ENCODE measurements around the gene SGCD. TPM values are rescaled to one million over a fixed set of nuclear protein-coding genes. Genes with fewer than 3 reads are reported as not detected.

SGCD gene
- total and polyA plus RNA-seq, 2 experiments from 2014 or later = 69.7 to 71.2 TPM

DNA sequence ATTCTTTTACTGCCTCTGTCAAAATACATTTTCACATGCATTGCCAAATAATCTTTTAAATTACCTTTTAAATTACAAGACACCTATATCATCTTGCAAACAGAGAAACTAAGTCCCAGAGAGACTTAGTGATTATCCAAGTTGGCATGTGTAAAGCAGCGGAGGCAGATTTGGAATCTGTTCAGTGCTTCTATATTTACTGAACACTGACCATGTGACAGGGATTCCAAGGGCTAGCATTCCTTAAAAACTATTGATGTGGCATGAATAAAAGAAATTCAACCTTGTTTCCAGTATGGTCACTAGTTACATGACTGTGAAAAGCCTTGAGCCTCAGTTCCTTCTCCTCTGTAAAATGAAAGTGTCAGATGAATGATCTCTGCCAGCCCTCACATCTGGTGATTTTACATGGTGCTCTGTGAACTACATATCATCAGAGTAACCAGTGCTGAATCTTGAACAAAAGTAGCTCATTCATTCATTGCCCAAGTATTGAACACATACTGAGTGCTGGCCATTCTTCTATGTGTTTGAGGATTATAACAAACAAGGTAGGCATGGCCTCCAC lies 451.3 kb downstream of the SGCD start:
- H3K4me3 ChIP-seq = no peak overlapping the region
- H3K36me3 ChIP-seq (ENCODE audit: low read depth) = no peaks in the 10 kb centered on the region
- TF ChIP-seq EZH2phosphoT487 (IDR thresholded peaks at IDR 0.05; ENCODE audit: insufficient read depth, low read depth) (no peak), EZH2 (IDR thresholded peaks at IDR 0.05; ENCODE audit: insufficient read depth, poor library complexity, severe bottlenecking) (no peak)
- H3K79me2 ChIP-seq (ENCODE audit: insufficient read depth) = no peaks in the 10 kb centered on the region
- no peaks in the 10 kb centered on the region for H3F3A ChIP-seq (ENCODE audit: insufficient read depth)
- H3K27ac ChIP-seq = no peak overlapping the region
- H3K4me1 ChIP-seq (ENCODE audit: insufficient read depth) = no peaks in the 10 kb centered on the region
- DNase-seq = no peak
- in situ Hi-C loops (cut with MboI) = no loop called here
- H3K27me3 ChIP-seq (replicated peaks; ENCODE audit: insufficient read depth) = no peaks in the 10 kb centered on the region
- no peak overlapping the region for H2AFZ ChIP-seq
- no peaks in the 10 kb centered on the region for H3K9me2 ChIP-seq (ENCODE audit: insufficient read depth)
- H3K9ac ChIP-seq = no peak overlapping the region
- H4K20me1 ChIP-seq (ENCODE audit: insufficient read depth) = no peaks in the 10 kb centered on the region
- H3K9me3 ChIP-seq (ENCODE audit: low read depth) = no peaks in the 10 kb centered on the region
- 33 to 35% methylated on average over 1 of the region's 1 CpG for WGBS, 2 experiments (ENCODE audit: low coverage in 1 of 2, low lambda C conversion rate in 2 of 2, missing lambda C conversion rate in 2 of 2)
- no peak overlapping the region for H3K4me2 ChIP-seq (ENCODE audit: unreplicated experiment)

DNA sequence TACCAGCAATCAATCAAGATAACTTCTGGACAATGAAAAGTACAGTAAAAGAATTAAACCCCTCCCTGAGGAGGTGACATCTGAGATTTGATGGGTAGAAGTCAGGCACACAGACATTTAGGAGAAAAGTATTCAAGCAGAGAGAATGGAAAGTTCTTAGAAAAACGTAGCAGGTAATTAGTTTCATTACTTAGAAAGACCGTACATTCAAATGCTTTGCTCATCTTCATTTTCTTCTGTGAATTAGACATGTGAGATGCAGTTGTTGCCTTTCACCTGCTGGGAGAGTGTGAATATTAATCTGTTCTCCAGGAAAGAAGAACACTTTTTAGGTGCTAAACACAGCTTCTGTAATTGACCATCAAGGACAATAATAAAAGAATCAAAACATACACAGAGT lies 451.8 kb downstream of the SGCD start:
- no peak overlapping the region for H3K9ac ChIP-seq
- H3K4me3 ChIP-seq = no peak overlapping the region
- DNase-seq = no peak
- H3K27me3 ChIP-seq (replicated peaks; ENCODE audit: insufficient read depth) = no peaks in the 10 kb centered on the region
- in situ Hi-C loops (cut with MboI) = no loop called here
- no peak overlapping the region for H2AFZ ChIP-seq
- no peak overlapping the region for H3K27ac ChIP-seq
- H3K9me3 ChIP-seq (ENCODE audit: low read depth) = no peaks in the 10 kb centered on the region
- H3K4me1 ChIP-seq (ENCODE audit: insufficient read depth) = no peaks in the 10 kb centered on the region
- H3K9me2 ChIP-seq (ENCODE audit: insufficient read depth) = no peaks in the 10 kb centered on the region
- no peaks in the 10 kb centered on the region for H3K79me2 ChIP-seq (ENCODE audit: insufficient read depth)
- no peak for TF ChIP-seq EZH2 (IDR thresholded peaks at IDR 0.05; ENCODE audit: insufficient read depth, poor library complexity, severe bottlenecking)
- TF ChIP-seq EZH2phosphoT487 (IDR thresholded peaks at IDR 0.05; ENCODE audit: insufficient read depth, low read depth) = no peak
- H3F3A ChIP-seq (ENCODE audit: insufficient read depth) = no peaks in the 10 kb centered on the region
- no peaks in the 10 kb centered on the region for H3K36me3 ChIP-seq (ENCODE audit: low read depth)
- no peaks in the 10 kb centered on the region for H4K20me1 ChIP-seq (ENCODE audit: insufficient read depth)
- 52 to 63% methylated on average over 2 of the region's 2 CpGs for WGBS, 2 experiments (ENCODE audit: low coverage in 1 of 2, low lambda C conversion rate in 2 of 2, missing lambda C conversion rate in 2 of 2)
- no peak overlapping the region for H3K4me2 ChIP-seq (ENCODE audit: unreplicated experiment)

DNA sequence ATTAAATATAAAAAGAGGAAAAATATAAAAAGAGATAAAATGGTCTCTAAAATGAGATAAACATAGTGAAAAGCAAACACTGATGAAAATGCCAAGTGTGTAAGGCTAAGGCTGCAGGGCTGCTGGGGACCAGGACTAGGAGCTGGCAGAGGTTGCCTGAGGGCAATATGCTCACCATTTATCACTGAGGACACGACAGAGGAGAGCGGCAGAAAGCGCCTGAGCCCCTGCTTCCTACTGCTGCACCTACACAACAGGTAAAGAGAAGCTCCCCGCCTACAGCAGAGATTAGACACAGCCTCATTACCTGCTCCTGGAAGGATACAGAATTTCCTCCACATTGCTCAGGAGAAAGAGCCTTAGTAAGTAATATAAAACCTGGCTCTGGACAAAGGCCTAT lies 452.5 kb downstream of the SGCD start:
- H3K27me3 ChIP-seq (replicated peaks; ENCODE audit: insufficient read depth) = no peaks in the 10 kb centered on the region
- no peak overlapping the region for H3K9ac ChIP-seq
- no peak overlapping the region for H2AFZ ChIP-seq
- no peaks in the 10 kb centered on the region for H3F3A ChIP-seq (ENCODE audit: insufficient read depth)
- H3K4me1 ChIP-seq (ENCODE audit: insufficient read depth) = no peaks in the 10 kb centered on the region
- H3K4me2 ChIP-seq (ENCODE audit: unreplicated experiment) = no peak overlapping the region
- no peaks in the 10 kb centered on the region for H3K79me2 ChIP-seq (ENCODE audit: insufficient read depth)
- H3K9me2 ChIP-seq (ENCODE audit: insufficient read depth) = no peaks in the 10 kb centered on the region
- no peaks in the 10 kb centered on the region for H4K20me1 ChIP-seq (ENCODE audit: insufficient read depth)
- DNase-seq = no peak
- TF ChIP-seq EZH2phosphoT487 (IDR thresholded peaks at IDR 0.05; ENCODE audit: insufficient read depth, low read depth) (no peak), EZH2 (IDR thresholded peaks at IDR 0.05; ENCODE audit: insufficient read depth, poor library complexity, severe bottlenecking) (no peak)
- H3K4me3 ChIP-seq = no peak overlapping the region
- H3K27ac ChIP-seq = no peak overlapping the region
- WGBS, 2 experiments (ENCODE audit: low coverage in 1 of 2, low lambda C conversion rate in 2 of 2, missing lambda C conversion rate in 2 of 2) = 70 to 82% methylated on average over 4 of the region's 4 CpGs
- no peaks in the 10 kb centered on the region for H3K36me3 ChIP-seq (ENCODE audit: low read depth)
- H3K9me3 ChIP-seq (ENCODE audit: low read depth) = no peaks in the 10 kb centered on the region
- in situ Hi-C loops (cut with MboI) = no loop called here

DNA sequence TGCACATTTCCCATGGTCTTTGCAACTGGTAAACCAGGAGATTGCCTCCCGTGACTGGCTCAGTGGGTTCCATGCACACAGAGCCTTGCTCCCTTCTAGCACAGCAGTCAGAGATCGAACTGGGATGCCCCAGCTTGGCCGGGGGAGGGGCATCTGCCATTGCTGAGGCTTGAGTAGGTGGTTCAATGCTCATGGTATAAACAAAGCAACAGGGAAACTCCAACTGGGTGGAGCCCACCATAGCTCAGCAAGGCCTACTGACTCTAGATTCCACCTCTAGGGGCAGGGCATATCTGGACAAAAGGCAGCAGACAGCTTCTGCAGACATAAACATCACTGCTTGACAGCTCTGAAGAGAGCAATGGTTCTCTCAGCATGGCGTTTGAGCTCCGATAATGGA lies 456.1 kb downstream of the SGCD start:
- WGBS, 2 experiments (ENCODE audit: low coverage in 1 of 2, low lambda C conversion rate in 2 of 2, missing lambda C conversion rate in 2 of 2) = 71 to 74% methylated on average over 5 of the region's 5 CpGs

DNA sequence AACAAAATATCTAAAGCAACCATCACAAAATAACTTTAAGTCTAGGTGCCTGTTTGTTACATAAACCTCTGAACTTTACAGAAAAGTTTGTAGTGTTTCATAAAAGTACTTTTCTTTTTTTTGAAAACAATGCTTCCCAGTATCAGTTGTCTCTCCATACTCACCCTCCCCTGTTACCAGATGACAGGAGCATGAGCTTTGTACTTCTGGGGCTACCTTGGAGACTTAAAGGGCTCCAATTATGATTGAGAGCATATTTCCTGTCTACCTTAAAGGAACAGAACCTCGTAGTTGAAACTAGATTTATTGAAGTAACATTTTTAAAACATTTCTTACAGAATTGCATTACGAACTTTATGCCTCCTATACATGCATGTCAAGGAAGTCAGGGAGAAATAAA lies 467.7 kb downstream of the SGCD start:
- H3K36me3 ChIP-seq (ENCODE audit: low read depth) = no peaks in the 10 kb centered on the region
- 10 to 13% methylated on average over 2 of the region's 2 CpGs for WGBS, 2 experiments (ENCODE audit: low coverage in 1 of 2, low lambda C conversion rate in 2 of 2, missing lambda C conversion rate in 2 of 2)
- H3K9me3 ChIP-seq (ENCODE audit: low read depth) = no peaks in the 10 kb centered on the region
- no peak overlapping the region for H3K4me3 ChIP-seq
- no peaks in the 10 kb centered on the region for H3K9me2 ChIP-seq (ENCODE audit: insufficient read depth)
- H3K79me2 ChIP-seq (ENCODE audit: insufficient read depth) = no peaks in the 10 kb centered on the region
- no peak overlapping the region for H2AFZ ChIP-seq
- no peaks in the 10 kb centered on the region for H3K4me1 ChIP-seq (ENCODE audit: insufficient read depth)
- no peaks in the 10 kb centered on the region for H4K20me1 ChIP-seq (ENCODE audit: insufficient read depth)
- H3K27me3 ChIP-seq (replicated peaks; ENCODE audit: insufficient read depth) = no peaks in the 10 kb centered on the region; the same call in 1 of the 2 replicates
- DNase-seq = no peak
- no peak overlapping the region for H3K4me2 ChIP-seq (ENCODE audit: unreplicated experiment)
- in situ Hi-C loops (cut with MboI) = no loop called here
- no peaks in the 10 kb centered on the region for H3F3A ChIP-seq (ENCODE audit: insufficient read depth)
- no peak overlapping the region for H3K27ac ChIP-seq
- TF ChIP-seq EZH2phosphoT487 (IDR thresholded peaks at IDR 0.05; ENCODE audit: insufficient read depth, low read depth) (no peak), EZH2 (IDR thresholded peaks at IDR 0.05; ENCODE audit: insufficient read depth, poor library complexity, severe bottlenecking) (no peak)
- H3K9ac ChIP-seq = no peak overlapping the region

More for the DNA sequence above, 456.1 kb downstream of the SGCD start:
- in situ Hi-C loops (cut with MboI) = no loop called here
- Histone ChIP-seq H4K20me1 (ENCODE audit: insufficient read depth) (no peaks in the 10 kb centered on the region), H3K9me2 (ENCODE audit: insufficient read depth) (no peaks in the 10 kb centered on the region), H3K4me2 (ENCODE audit: unreplicated experiment) (no peak overlapping the region), H3K27ac (no peak overlapping the region), H3K9me3 (ENCODE audit: low read depth) (no peaks in the 10 kb centered on the region), H3K9ac (no peak overlapping the region), H3K4me1 (ENCODE audit: insufficient read depth) (no peaks in the 10 kb centered on the region), H3K36me3 (ENCODE audit: low read depth) (no peaks in the 10 kb centered on the region), H2AFZ (no peak overlapping the region), H3K79me2 (ENCODE audit: insufficient read depth) (no peaks in the 10 kb centered on the region), H3K4me3 (no peak overlapping the region), H3F3A (ENCODE audit: insufficient read depth) (no peaks in the 10 kb centered on the region), H3K27me3 (replicated peaks; ENCODE audit: insufficient read depth) (no peaks in the 10 kb centered on the region)
- DNase-seq = no peak
- TF ChIP-seq EZH2phosphoT487 (IDR thresholded peaks at IDR 0.05; ENCODE audit: insufficient read depth, low read depth) = no peak
- TF ChIP-seq EZH2 (IDR thresholded peaks at IDR 0.05; ENCODE audit: insufficient read depth, poor library complexity, severe bottlenecking) = no peak

Measured in GM23248 (cell line).